Measurements from ENCODE around the gene RASSF7.

GRCh38 chr11:571802-572185, 11.0 kb downstream of the RASSF7 start:
- TF ChIP-seq CTCF (IDR thresholded peaks at IDR 0.05; ENCODE audit: insufficient read depth, low read depth, low read length), result no peak
- no peak for TF ChIP-seq EZH2 (IDR thresholded peaks at IDR 0.05; ENCODE audit: insufficient read depth, low read length)
